Neural cell (in vitro differentiated cells): ENCODE results near the gene KCNAB2. TPM values are rescaled to one million over a fixed set of nuclear protein-coding genes. Genes with fewer than 3 reads are reported as not detected.

Source experiments
- H2AFZ ChIP-seq: fragments of 200-600, 300-800 bp; sonication (generic), shearing (Covaris generic); 2 replicates; pipeline ENCODE4 v1.6.0; 2014; ENCODE audit warnings: low read depth, mild to moderate bottlenecking, antibody characterized with exemption, low read length, moderate library complexity
- H3F3A ChIP-seq: fragments of 200-600 bp; shearing (Covaris generic); 2 replicates; pipeline ENCODE4 v1.6.1; 2016; ENCODE audit warnings: mild to moderate bottlenecking, moderate library complexity, mixed read lengths, antibody characterized with exemption, low read length; ENCODE audit not compliant: insufficient read depth, poor library complexity, severe bottlenecking
- H3K27ac ChIP-seq: fragments of 200-600, 300-800 bp; sonication (generic), shearing (Covaris generic); 2 replicates; pipeline ENCODE4 v1.5.1; 2014; ENCODE audit warnings: mild to moderate bottlenecking, low read length, moderate library complexity
- H3K27me3 ChIP-seq: fragments of 300-800, 200-600 bp; sonication (generic), shearing (Covaris generic); 2 replicates; pipeline ENCODE4 v1.6.0; 2014; ENCODE audit warnings: mild to moderate bottlenecking, low read depth, low read length, moderate library complexity; ENCODE audit not compliant: insufficient read depth
- H3K36me3 ChIP-seq: fragments of 300-800, 200-600 bp; sonication (generic), shearing (Covaris generic); 2 replicates; pipeline ENCODE4 v1.5.1; 2014; ENCODE audit warnings: mild to moderate bottlenecking, antibody characterized with exemption, low read length, moderate library complexity; ENCODE audit not compliant: insufficient read depth
- H3K4me2 ChIP-seq: fragments of 300-800, 200-600 bp; sonication (generic), shearing (Covaris generic); 2 replicates; pipeline ENCODE4 v1.6.0; 2014; ENCODE audit warnings: mild to moderate bottlenecking, low read length
- H3K4me3 ChIP-seq: fragments of 300-800, 200-600 bp; sonication (generic), shearing (Covaris generic); 2 replicates; pipeline ENCODE4 v1.5.1; 2014; ENCODE audit warnings: mild to moderate bottlenecking, low read length, moderate library complexity
- H3K79me2 ChIP-seq: fragments of 200-600 bp; shearing (Covaris generic); replicated peaks from 2 replicates; pipeline ENCODE4 v1.6.0; 2014; ENCODE audit warnings: mild to moderate bottlenecking, low read length, moderate library complexity; ENCODE audit not compliant: insufficient read depth
- H3K9ac ChIP-seq: fragments of 300-800, 200-600 bp; sonication (generic), shearing (Covaris generic); 2 replicates; pipeline ENCODE4 v1.6.1; 2016; ENCODE audit warnings: mild to moderate bottlenecking, low read length, mixed read lengths
- H3K9me2 ChIP-seq: fragments of 200-600 bp; shearing (Covaris generic); 2 replicates; pipeline ENCODE4 v1.6.1; 2016; ENCODE audit warnings: mild to moderate bottlenecking, low read length, mixed read lengths; ENCODE audit not compliant: insufficient read depth
- H3K9me3 ChIP-seq: fragments of 200-600, 300-800 bp; sonication (generic), shearing (Covaris generic); 2 replicates; pipeline ENCODE4 v1.6.1; 2016; ENCODE audit warnings: mild to moderate bottlenecking, mixed run types, low read length, moderate library complexity, mixed read lengths
- H4K20me1 ChIP-seq: fragments of 200-600 bp; shearing (Covaris generic); 2 replicates; pipeline ENCODE4 v1.6.1; 2016; ENCODE audit warnings: mild to moderate bottlenecking, mixed run types; ENCODE audit not compliant: insufficient read depth
- EP300 ChIP-seq: fragments of 450-650 bp; conservative IDR thresholded peaks from 2 replicates; pipeline ENCODE4 v1.6.1; 2014; ENCODE audit warnings: antibody characterized with exemption, mild to moderate bottlenecking, moderate library complexity; ENCODE audit not compliant: poor library complexity, severe bottlenecking
- EZH2 ChIP-seq: fragments of 200-600, 300-800 bp; shearing (Covaris generic), sonication (generic); IDR thresholded peaks from 2 replicates; pipeline ENCODE4 v1.6.1; 2014; ENCODE audit warnings: antibody characterized with exemption, low read length, borderline replicate concordance, mild to moderate bottlenecking; ENCODE audit not compliant: insufficient read depth, poor library complexity, severe bottlenecking
- MXI1 ChIP-seq: fragments of 450-650 bp; conservative IDR thresholded peaks from 2 replicates; pipeline ENCODE4 v1.6.1; 2014; ENCODE audit warnings: antibody characterized with exemption, mild to moderate bottlenecking; ENCODE audit not compliant: poor library complexity, severe bottlenecking
- POLR2AphosphoS5 ChIP-seq: IDR thresholded peaks from 2 replicates; pipeline ENCODE4 v1.6.1; 2012
- RAD21 ChIP-seq: fragments of 450-650 bp; conservative IDR thresholded peaks from 2 replicates; pipeline ENCODE4 v1.6.1; 2014; ENCODE audit warnings: antibody characterized with exemption, mild to moderate bottlenecking, moderate library complexity
- SMC3 ChIP-seq: fragments of 450-650 bp; conservative IDR thresholded peaks from 2 replicates; pipeline ENCODE4 v1.6.1; 2014; ENCODE audit warnings: antibody characterized with exemption, mild to moderate bottlenecking, moderate library complexity; ENCODE audit not compliant: poor library complexity
- TAF1 ChIP-seq: IDR thresholded peaks from 2 replicates; pipeline ENCODE4 v1.6.1; 2012; ENCODE audit warnings: low read depth
- polyA plus RNA-seq: library from polyadenylated mRNA; depleted of rRNA; stranded (reverse); fragments of >200 nt; gene quantifications from 2 replicates; pipeline ENCODE4 v1.2.3, GENCODE V29; 2014
- TF ChIP-seq, protein P1 (sequence below): fragments of 450-650 bp; IDR thresholded peaks from 2 replicates; pipeline ENCODE4 v1.5.1; 2014; ENCODE audit warnings: antibody characterized with exemption, mild to moderate bottlenecking, moderate library complexity; ENCODE audit not compliant: poor library complexity, severe bottlenecking
- TF ChIP-seq, protein P2 (sequence below): IDR thresholded peaks from 2 replicates; pipeline ENCODE4 v1.6.1; 2012; ENCODE audit warnings: borderline replicate concordance

KCNAB2 gene
- polyA plus RNA-seq, 1 donor from 2014 or later, result 11.7 TPM

DNA sequence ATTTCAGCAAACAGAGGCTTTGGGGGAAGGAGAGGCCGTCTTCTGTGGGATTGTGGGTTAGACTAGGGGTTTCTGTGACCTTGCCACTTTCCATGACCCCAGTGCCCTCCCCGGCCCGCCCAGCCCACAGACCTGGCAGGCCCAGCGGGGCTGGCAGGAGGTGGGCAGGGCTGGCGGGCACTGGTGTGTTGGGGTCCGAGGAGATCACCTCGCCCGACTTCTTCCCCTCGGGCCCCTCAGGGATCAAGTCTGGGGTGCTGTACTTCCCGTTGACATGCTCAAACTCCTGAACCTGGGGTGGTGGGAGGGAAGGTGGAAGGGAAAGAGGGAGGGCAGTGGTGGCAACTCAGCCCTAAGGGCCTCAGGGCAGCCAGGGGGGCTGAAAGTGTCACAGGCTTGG lies 78.1 kb downstream of the KCNAB2 start:
- no peaks in the 10 kb centered on the region for H3K36me3 ChIP-seq
- no peak overlapping the region for H3K4me2 ChIP-seq
- TF ChIP-seq, protein P1, sequence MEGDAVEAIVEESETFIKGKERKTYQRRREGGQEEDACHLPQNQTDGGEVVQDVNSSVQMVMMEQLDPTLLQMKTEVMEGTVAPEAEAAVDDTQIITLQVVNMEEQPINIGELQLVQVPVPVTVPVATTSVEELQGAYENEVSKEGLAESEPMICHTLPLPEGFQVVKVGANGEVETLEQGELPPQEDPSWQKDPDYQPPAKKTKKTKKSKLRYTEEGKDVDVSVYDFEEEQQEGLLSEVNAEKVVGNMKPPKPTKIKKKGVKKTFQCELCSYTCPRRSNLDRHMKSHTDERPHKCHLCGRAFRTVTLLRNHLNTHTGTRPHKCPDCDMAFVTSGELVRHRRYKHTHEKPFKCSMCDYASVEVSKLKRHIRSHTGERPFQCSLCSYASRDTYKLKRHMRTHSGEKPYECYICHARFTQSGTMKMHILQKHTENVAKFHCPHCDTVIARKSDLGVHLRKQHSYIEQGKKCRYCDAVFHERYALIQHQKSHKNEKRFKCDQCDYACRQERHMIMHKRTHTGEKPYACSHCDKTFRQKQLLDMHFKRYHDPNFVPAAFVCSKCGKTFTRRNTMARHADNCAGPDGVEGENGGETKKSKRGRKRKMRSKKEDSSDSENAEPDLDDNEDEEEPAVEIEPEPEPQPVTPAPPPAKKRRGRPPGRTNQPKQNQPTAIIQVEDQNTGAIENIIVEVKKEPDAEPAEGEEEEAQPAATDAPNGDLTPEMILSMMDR, result no peak
- no peak for TF ChIP-seq RAD21
- no peaks in the 10 kb centered on the region for H3K9me3 ChIP-seq
- H3K4me3 ChIP-seq, result no peak overlapping the region
- no peaks in the 10 kb centered on the region for H4K20me1 ChIP-seq
- H3K27me3 ChIP-seq, result no peaks in the 10 kb centered on the region
- no peak overlapping the region for H2AFZ ChIP-seq
- no peaks in the 10 kb centered on the region for H3F3A ChIP-seq
- no peaks in the 10 kb centered on the region for H3K79me2 ChIP-seq
- no peak overlapping the region for H3K9ac ChIP-seq
- no peaks in the 10 kb centered on the region for H3K9me2 ChIP-seq
- no peak overlapping the region for H3K27ac ChIP-seq

DNA sequence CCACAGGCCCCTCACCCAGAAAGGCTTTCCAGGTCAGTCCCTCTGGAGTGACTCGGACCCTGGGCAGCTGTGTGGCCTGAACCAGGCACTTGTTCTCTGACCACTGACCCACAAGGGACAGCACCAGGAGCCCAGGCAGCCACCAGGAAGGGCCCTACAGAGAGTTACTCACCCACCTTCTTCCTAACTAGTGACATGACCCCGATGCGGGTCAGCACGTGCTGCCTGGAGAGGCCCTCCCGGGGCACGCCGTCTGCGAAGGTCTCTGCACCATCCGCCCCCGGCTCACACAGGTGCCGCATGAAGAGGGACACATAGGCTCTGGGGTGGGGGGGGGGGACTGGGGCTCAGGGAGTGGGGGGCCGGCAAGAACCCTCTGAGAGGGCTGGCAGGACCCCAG lies 78.7 kb downstream of the KCNAB2 start:
- no peak overlapping the region for H3K4me3 ChIP-seq
- H3K27ac ChIP-seq, result no peak overlapping the region
- H3F3A ChIP-seq, result no peaks in the 10 kb centered on the region
- TF ChIP-seq POLR2AphosphoS5, result no peak
- TF ChIP-seq SMC3, result no peak
- TF ChIP-seq, protein P2, sequence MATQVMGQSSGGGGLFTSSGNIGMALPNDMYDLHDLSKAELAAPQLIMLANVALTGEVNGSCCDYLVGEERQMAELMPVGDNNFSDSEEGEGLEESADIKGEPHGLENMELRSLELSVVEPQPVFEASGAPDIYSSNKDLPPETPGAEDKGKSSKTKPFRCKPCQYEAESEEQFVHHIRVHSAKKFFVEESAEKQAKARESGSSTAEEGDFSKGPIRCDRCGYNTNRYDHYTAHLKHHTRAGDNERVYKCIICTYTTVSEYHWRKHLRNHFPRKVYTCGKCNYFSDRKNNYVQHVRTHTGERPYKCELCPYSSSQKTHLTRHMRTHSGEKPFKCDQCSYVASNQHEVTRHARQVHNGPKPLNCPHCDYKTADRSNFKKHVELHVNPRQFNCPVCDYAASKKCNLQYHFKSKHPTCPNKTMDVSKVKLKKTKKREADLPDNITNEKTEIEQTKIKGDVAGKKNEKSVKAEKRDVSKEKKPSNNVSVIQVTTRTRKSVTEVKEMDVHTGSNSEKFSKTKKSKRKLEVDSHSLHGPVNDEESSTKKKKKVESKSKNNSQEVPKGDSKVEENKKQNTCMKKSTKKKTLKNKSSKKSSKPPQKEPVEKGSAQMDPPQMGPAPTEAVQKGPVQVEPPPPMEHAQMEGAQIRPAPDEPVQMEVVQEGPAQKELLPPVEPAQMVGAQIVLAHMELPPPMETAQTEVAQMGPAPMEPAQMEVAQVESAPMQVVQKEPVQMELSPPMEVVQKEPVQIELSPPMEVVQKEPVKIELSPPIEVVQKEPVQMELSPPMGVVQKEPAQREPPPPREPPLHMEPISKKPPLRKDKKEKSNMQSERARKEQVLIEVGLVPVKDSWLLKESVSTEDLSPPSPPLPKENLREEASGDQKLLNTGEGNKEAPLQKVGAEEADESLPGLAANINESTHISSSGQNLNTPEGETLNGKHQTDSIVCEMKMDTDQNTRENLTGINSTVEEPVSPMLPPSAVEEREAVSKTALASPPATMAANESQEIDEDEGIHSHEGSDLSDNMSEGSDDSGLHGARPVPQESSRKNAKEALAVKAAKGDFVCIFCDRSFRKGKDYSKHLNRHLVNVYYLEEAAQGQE, result no peak
- TF ChIP-seq EZH2, result no peak
- no peak for TF ChIP-seq RAD21
- TF ChIP-seq, protein P1, result no peak
- TF ChIP-seq TAF1, result no peak
- TF ChIP-seq EP300, result no peak
- TF ChIP-seq MXI1, result no peak
- H3K27me3 ChIP-seq, result no peaks in the 10 kb centered on the region
- H3K4me2 ChIP-seq, result no peak overlapping the region
- H3K9me2 ChIP-seq, result no peaks in the 10 kb centered on the region
- H3K9ac ChIP-seq, result no peak overlapping the region
- no peaks in the 10 kb centered on the region for H3K36me3 ChIP-seq
- H4K20me1 ChIP-seq, result no peaks in the 10 kb centered on the region
- no peak overlapping the region for H2AFZ ChIP-seq
- H3K9me3 ChIP-seq, result no peaks in the 10 kb centered on the region
- no peaks in the 10 kb centered on the region for H3K79me2 ChIP-seq
